Urothelium cell line (cell line): ENCODE measurements around the gene TBL1X.
"Not testable (repeated sequence)": the region's sequence is repeated elsewhere in the genome, so short reads cannot be mapped to it uniquely, and the experiment has no call there.

Experiments used
- DNase-seq: peaks from one replicate; pipeline ENCODE4 v3.0.0; 2011; ENCODE audit warnings: low spot score, mixed read lengths
- FAIRE-seq: peaks from 2 replicates; lab custom pipeline; 2011; peaks lifted over from hg19 to GRCh38; lab: Jason Lieb, UNC

Gene TBL1X

DNA sequence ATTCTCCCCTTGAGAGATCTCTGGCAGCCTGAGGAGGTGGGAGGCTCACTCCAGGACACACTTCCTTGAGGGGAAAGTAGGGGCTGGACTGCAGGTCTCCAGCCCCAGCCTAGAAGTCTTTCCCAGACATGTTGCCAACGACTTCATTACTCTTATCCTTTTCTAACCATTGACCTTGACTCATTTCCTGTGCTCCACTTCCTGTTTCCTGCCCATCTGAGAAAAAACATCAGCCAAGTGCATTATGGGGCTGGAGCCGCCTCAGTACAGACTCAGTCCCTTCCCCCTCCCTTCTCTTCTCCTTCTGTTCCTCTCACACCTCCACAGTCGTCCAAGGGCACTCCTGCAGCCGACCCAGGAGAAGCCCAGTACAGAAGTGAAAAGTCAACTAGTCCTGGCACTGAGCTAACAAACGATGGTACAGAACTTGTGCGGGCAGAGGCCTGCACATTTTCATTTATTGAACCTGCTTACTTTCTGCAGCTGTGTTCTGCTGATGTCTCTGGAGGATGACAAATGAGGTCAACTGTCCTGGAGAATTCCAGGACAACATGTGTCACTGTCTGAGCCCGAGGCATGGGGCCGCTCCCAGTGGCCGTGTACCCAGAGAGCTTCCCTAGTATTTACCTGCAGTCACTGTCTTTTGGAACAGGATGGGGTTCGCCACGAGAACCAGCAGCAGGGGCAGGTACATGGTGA, 280.7 kb downstream of the TBL1X start:
- no peak for FAIRE-seq
- peak; percentile 8 for DNase-seq

DNA sequence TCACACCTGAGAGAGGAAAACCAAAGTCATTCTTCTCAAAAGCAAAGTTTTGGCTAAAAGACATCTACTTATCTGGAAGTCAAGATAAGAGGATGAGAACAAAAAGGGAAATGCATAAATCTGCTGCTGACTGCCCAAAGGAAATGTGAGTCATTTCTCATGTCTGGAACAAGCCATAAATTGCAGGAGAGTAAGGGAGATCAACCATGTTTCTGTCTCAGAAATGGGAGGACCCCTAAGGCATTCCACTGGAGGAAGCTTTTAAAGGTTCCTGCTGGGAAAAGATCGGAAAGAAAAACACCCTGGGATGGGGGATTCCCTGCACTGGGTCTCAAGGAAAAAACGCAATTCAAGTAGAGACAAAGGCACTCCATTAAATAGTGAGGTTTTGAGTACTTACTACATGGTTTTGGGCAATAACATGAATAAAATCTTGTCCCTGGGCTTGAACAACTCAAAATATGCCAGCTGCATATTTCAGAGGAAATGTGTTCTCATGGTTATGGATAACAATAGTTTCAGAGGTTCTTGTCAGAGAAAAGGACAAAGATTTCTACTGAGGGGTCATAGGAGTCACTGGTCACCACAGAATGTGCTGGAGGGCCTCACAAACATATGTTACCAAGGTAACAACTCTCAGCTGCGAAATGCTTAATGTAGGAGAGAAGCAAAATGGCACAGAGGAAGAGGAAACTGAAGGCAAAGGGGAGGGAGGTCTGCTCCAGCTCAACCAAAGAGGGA, 281.5 kb downstream of the TBL1X start:
- DNase-seq (no peak), FAIRE-seq (no peak)

DNA sequence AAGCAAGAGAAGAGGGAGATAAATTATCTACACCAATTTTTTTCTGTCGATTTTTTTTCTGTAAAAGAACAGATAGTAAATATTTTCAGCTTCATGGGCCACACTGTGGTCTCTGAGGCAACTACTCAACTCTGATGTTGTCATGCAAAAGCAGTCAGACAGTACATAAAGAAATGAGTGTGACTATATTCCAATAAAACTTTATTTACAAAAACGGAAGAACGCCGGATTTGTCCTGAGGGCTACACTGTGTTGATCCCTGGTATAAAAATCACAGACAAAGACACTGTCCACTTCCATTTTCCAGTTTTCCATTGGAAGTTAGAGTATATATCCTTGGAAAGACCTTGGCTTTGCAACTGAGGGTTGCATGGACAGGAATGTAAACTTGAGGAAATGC, 282.8 kb downstream of the TBL1X start:
- FAIRE-seq (no peak), DNase-seq (no peak)

DNA sequence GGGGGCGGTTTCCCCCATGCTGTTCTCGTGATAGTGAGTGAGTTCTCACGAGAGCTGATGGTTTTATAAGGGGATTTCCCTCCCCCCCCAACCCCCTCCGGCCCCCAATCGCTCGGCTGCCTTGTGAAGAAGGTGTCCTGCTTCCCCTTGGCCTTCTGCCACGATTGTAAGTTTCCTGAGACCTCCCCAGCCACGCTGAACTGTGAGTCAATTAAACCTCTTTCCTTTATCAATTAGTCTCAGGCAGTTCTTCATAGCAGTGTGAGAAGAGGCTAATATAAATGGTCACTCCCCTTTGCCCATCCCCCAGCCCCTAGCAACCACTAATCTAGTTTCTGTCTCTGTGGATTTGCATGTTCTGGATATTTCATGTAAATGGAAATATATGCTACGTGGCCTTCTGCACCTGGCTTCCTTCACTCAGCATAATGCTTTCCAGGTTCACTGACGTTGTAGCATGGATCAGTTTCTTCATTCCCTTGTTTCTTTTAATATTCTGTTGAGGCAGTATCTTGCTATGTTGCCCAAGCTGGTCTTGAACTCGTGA, 284.4 kb downstream of the TBL1X start:
- FAIRE-seq (no peak), DNase-seq (no peak)

- FAIRE-seq (no peak), DNase-seq (no peak)
These were observed 292.5 kb downstream of the TBL1X start for GRCh38 chrX:9757366-9757765.

DNA sequence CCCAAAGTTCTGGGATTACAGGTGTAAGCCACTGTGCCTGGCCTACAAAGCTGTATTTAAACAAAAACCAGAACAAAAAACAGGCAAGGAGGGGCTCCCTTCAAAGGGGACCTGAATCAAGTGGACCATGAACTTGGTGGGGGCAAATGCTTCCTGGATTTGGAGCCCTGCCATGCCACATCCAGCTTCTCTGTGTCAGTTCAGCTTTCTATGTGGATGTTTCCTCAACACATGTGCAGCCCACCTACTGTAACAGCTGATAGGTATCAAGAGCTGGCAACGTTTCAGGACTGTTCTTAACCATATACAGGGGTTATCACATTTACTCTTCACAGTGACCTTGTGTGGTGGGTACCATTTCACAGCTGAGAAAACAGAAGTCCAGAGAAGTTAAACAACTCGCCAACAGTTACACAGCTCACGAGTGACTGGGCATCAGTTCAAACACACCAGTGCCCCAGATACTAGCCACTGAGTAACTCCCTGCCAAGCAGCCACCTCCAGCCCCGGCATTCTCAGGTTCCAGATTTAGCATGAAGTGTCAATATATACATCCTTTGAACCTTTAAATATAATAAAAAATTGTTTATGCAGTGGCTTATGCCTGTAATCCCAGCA, 293.3 kb downstream of the TBL1X start:
- FAIRE-seq (no peak), DNase-seq (no peak)

- DNase-seq (no peak), FAIRE-seq (no peak)
These were observed 294.5 kb downstream of the TBL1X start for GRCh38 chrX:9759337-9759736.

- FAIRE-seq (no peak), DNase-seq (no peak)
These were observed 300.3 kb downstream of the TBL1X start for GRCh38 chrX:9765072-9765736.

DNA sequence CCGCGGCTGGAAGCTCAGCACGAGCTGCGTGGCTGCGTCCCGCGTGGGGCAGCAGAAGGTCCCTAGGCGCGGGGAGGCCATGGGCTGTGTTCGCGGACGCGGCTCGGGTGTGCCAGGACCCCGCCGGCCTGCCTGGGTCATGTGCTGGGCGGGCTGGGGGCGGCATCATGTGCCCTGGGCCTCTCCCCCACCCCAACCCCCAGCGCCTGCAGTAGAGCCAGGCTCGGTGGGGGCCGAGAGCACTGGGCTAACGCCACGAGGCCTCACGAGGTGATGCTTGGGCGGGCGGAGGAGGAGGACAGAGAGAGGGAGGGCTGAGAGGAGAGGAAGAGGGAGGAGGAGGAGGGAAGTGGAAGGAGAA, 300.9 kb downstream of the TBL1X start, which contains the start of gene GPR143:
GPR143 (minus strand) TSS at position 111 of the 361 bp plus-strand sequence; CDS start at position 81, 30 bp downstream.
- FAIRE-seq (no peak), DNase-seq (no peak)

- peak; percentile 12 for DNase-seq
- no peak for FAIRE-seq
These were observed 302.5 kb downstream of the TBL1X start for GRCh38 chrX:9767375-9767774.

GRCh38 chrX:9768321-9768839, 303.5 kb downstream of the TBL1X start:
- DNase-seq, FAIRE-seq: not testable (repeated sequence)

GRCh38 chrX:9770319-9770718, 305.5 kb downstream of the TBL1X start:
- FAIRE-seq (no peak), DNase-seq (no peak)

- DNase-seq (no peak), FAIRE-seq (no peak)
These were observed 308.1 kb downstream of the TBL1X start for GRCh38 chrX:9772943-9773342.

GRCh38 chrX:9775930-9776329, 311.1 kb downstream of the TBL1X start:
- DNase-seq, result no peak
- no peak for FAIRE-seq

GRCh38 chrX:9781941-9782340, 317.1 kb downstream of the TBL1X start:
- no peak for FAIRE-seq
- peak; percentile 30 for DNase-seq

- no peak for FAIRE-seq
- DNase-seq, result no peak
These were observed 319.5 kb downstream of the TBL1X start for GRCh38 chrX:9784332-9784731.

- DNase-seq (no peak), FAIRE-seq (no peak)
These were observed 320.5 kb downstream of the TBL1X start for GRCh38 chrX:9785254-9785943.

GRCh38 chrX:9785944-9786797, 321.3 kb downstream of the TBL1X start, which contains the start of gene SHROOM2:
Gene SHROOM2, plus strand, starts transcription at chrX:9786429. Its CDS starts 117 bp downstream, at chrX:9786546.
- FAIRE-seq (no peak), DNase-seq (peak; percentile 27)
